MM.1S (cell line): ENCODE data around the gene AEN.

Experiments
- CTCF ChIP-seq: fragments of 300-600 bp; sonication (generic); IDR thresholded peaks from 2 replicates; pipeline ENCODE4 v1.5.1; 2016; ENCODE audit warnings: antibody characterized with exemption, low read length, mixed read lengths
- EZH2 ChIP-seq: fragments of 300-600 bp; sonication (generic); optimal IDR thresholded peaks from 2 replicates; pipeline ENCODE3; 2017; ENCODE audit warnings: low read depth, mild to moderate bottlenecking, antibody characterized with exemption, low read length, mixed read lengths

GRCh38 chr15:88649286-88649733 lies 28.2 kb downstream of the AEN start:
- TF ChIP-seq CTCF (no peak), EZH2 (no peak)
